Ishikawa (cell line): ENCODE results near the gene SEPTIN3.

ENCODE experiments used
- CEBPB ChIP-seq: IDR thresholded peaks from 2 replicates; pipeline ENCODE4 v1.6.1; 2012
- CREB1 ChIP-seq: IDR thresholded peaks from 2 replicates; pipeline ENCODE4 v1.6.1; 2012; ENCODE audit warnings: low read depth
- EGR1 ChIP-seq: IDR thresholded peaks from 2 replicates; pipeline ENCODE4 v1.6.1; 2012
- EP300 ChIP-seq: IDR thresholded peaks from 2 replicates; pipeline ENCODE4 v1.6.1; 2012; ENCODE audit warnings: borderline replicate concordance
- FOXM1 ChIP-seq: IDR thresholded peaks from 2 replicates; pipeline ENCODE4 v1.6.1; 2012; ENCODE audit warnings: low read depth, borderline replicate concordance
- NFIC ChIP-seq: IDR thresholded peaks from 2 replicates; pipeline ENCODE4 v1.6.1; 2012
- RAD21 ChIP-seq: IDR thresholded peaks from 2 replicates; pipeline ENCODE4 v1.6.1; 2012; ENCODE audit warnings: low read depth
- TAF1 ChIP-seq: IDR thresholded peaks from 2 replicates; pipeline ENCODE4 v1.6.1; 2012; ENCODE audit warnings: low read depth, mild to moderate bottlenecking
- TCF12 ChIP-seq: IDR thresholded peaks from 2 replicates; pipeline ENCODE4 v1.6.1; 2012; ENCODE audit warnings: low read depth
- TEAD4 ChIP-seq: IDR thresholded peaks from 2 replicates; pipeline ENCODE4 v1.6.1; 2012
- YY1 ChIP-seq: IDR thresholded peaks from 2 replicates; pipeline ENCODE4 v1.6.1; 2012; ENCODE audit warnings: low read depth
- ZBTB7A ChIP-seq: IDR thresholded peaks from 2 replicates; pipeline ENCODE4 v1.6.1; 2012; ENCODE audit warnings: low read depth
- TF ChIP-seq, protein P1 (sequence below): IDR thresholded peaks from 2 replicates; pipeline ENCODE4 v1.6.1; 2012
- TF ChIP-seq, protein P2 (sequence below): IDR thresholded peaks from 2 replicates; pipeline ENCODE4 v1.6.1; 2012
- TF ChIP-seq, protein P3 (sequence below): IDR thresholded peaks from 2 replicates; pipeline ENCODE4 v1.6.1; 2012; ENCODE audit warnings: low read depth, mild to moderate bottlenecking

Gene SEPTIN3

DNA sequence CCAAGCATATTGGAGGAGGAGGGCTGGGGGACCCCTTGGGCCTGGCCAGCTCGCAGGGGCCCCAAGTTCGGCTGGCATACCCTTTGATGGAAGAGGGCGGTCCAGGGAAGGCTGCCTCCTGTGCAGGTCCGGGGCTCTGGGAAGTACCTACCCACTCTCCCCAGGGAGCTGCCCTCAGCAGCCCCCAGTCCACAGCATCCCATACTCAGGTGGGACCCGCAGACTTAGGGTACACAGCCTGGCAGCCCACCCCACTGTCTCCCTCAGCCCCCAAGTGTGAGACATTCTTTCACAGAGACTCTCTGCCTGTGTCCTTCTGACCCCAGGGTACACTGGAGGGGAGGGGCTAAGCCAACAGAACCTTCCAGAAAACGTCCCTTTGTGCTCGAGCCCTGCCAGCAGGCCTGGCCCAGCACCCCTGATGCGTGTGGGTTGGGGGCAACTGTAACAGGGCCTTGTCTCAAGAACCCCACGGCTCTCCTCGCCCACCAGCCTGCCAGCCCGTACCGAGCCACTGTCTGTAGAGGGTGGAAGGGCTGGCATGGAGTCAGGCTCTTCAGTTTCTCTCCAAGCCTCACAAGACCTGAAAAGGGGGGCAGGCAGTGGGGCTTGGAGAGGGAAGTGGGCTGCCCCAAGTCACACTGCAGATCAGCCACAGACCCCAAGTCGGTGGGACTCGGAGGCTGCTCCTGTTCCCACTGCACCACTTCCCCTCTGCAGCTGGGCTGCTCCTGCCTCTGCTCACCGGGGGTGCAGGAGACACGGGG is 35.6 kb upstream of the SEPTIN3 start:
- TF ChIP-seq NFIC: no peak
- no peak for TF ChIP-seq CEBPB
- TF ChIP-seq EP300: no peak
- TF ChIP-seq TCF12: no peak
- no peak for TF ChIP-seq CREB1
- no peak for TF ChIP-seq RAD21

DNA sequence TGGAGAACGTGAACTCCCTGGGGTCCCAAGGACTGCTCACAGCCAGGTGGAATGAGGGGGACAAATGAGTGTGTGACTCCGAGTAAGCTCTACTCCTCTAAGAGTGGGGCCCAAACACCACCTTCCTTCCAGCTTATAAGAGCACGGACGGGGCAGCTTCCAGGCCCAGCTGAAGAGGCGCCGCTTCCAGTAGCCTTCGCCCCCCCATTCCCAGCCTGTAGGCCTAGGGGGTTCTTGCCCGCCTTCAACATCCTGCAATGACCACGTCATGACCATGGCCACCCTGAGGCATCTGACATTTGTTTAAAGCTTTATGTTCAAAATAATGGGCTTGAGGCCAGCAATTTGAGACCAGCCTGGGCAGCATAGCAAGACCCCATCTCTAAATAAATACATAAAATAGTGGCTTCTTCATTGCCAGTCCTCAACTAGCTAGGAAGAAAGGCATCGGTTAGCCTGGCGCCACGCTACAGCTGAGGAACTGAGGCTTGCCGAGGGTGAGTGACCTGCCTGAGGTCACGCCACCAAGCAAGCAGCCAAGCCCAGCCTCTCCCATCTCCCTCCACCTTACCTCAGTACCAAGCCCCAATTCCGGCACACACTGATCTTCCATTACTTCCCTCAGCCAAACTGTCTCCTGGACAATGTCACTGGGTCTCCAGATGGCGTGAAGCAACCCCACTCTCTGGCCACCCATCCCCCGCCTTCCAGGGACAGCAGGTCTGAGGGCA is 34.8 kb upstream of the SEPTIN3 start:
- TF ChIP-seq, protein P1, sequence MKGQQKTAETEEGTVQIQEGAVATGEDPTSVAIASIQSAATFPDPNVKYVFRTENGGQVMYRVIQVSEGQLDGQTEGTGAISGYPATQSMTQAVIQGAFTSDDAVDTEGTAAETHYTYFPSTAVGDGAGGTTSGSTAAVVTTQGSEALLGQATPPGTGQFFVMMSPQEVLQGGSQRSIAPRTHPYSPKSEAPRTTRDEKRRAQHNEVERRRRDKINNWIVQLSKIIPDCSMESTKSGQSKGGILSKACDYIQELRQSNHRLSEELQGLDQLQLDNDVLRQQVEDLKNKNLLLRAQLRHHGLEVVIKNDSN: no peak
- no peak for TF ChIP-seq TCF12
- TF ChIP-seq EP300: no peak
- TF ChIP-seq TAF1: no peak
- TF ChIP-seq YY1: no peak
- TF ChIP-seq NFIC: no peak
- TF ChIP-seq FOXM1: no peak
- TF ChIP-seq CREB1: no peak
- TF ChIP-seq, protein P2, sequence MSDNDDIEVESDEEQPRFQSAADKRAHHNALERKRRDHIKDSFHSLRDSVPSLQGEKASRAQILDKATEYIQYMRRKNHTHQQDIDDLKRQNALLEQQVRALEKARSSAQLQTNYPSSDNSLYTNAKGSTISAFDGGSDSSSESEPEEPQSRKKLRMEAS: no peak
- no peak for TF ChIP-seq CEBPB
- TF ChIP-seq TEAD4: no peak
- TF ChIP-seq, protein P3, sequence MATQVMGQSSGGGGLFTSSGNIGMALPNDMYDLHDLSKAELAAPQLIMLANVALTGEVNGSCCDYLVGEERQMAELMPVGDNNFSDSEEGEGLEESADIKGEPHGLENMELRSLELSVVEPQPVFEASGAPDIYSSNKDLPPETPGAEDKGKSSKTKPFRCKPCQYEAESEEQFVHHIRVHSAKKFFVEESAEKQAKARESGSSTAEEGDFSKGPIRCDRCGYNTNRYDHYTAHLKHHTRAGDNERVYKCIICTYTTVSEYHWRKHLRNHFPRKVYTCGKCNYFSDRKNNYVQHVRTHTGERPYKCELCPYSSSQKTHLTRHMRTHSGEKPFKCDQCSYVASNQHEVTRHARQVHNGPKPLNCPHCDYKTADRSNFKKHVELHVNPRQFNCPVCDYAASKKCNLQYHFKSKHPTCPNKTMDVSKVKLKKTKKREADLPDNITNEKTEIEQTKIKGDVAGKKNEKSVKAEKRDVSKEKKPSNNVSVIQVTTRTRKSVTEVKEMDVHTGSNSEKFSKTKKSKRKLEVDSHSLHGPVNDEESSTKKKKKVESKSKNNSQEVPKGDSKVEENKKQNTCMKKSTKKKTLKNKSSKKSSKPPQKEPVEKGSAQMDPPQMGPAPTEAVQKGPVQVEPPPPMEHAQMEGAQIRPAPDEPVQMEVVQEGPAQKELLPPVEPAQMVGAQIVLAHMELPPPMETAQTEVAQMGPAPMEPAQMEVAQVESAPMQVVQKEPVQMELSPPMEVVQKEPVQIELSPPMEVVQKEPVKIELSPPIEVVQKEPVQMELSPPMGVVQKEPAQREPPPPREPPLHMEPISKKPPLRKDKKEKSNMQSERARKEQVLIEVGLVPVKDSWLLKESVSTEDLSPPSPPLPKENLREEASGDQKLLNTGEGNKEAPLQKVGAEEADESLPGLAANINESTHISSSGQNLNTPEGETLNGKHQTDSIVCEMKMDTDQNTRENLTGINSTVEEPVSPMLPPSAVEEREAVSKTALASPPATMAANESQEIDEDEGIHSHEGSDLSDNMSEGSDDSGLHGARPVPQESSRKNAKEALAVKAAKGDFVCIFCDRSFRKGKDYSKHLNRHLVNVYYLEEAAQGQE: no peak
- TF ChIP-seq ZBTB7A: no peak
- no peak for TF ChIP-seq RAD21
- TF ChIP-seq EGR1: no peak

DNA sequence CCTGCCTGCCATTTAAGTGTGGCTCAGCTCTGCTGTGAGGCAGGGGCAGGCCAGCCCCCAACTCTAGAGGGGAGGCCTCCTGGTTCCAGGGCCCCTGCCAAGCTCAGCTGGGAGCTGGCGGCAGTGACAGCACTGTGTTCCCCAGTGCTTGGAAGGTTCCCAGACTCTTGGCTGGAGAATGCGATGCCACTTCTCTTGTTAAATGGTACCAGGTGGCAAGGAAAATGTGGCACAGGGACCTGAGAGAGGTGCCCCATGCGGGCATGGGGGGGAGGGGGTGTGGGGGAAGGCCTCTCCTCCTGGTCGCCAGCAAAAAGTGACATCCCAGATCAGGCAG is 34.3 kb upstream of the SEPTIN3 start:
- TF ChIP-seq ZBTB7A (no peak), NFIC (no peak), CEBPB (no peak), CREB1 (no peak), FOXM1 (no peak), TEAD4 (no peak), EGR1 (no peak), YY1 (no peak), RAD21 (no peak), TCF12 (no peak), EP300 (no peak), TAF1 (no peak)
- TF ChIP-seq, protein P3: no peak
- TF ChIP-seq, protein P2: no peak
- TF ChIP-seq, protein P1: no peak

DNA sequence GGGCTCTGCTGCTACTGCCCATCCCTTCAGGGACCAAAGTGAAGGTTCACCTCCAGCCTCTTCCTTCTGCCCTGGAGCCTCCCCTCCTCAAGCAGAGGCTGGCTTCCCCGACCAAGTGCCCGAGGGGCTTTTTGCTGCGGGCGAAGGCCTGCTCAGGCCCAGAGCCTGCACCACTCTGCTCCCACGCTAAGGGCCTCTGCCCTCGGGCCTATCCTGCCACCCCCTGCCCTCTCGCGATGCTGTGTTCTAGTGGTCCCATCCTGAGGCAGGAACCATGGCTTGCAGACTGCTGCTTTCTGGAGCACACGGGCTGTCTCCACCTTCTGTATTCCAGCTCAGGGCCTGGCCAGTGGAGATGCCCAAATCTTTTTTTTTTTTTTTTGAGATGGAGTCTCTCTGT is 33.7 kb upstream of the SEPTIN3 start:
- TF ChIP-seq, protein P2: no peak
- TF ChIP-seq EGR1: no peak
- TF ChIP-seq, protein P1: no peak
- no peak for TF ChIP-seq YY1
- no peak for TF ChIP-seq CEBPB
- TF ChIP-seq TAF1: no peak
- no peak for TF ChIP-seq ZBTB7A
- TF ChIP-seq TCF12: no peak
- TF ChIP-seq FOXM1: no peak
- no peak for TF ChIP-seq RAD21
- TF ChIP-seq, protein P3: no peak
- no peak for TF ChIP-seq NFIC
- TF ChIP-seq TEAD4: no peak
- no peak for TF ChIP-seq EP300
- TF ChIP-seq CREB1: no peak
